Right cardiac atrium (tissue), 5 donors: ENCODE data around the gene ATP5F1E. TPM values are rescaled to one million over a fixed set of nuclear protein-coding genes. Genes with fewer than 3 reads are reported as not detected.

ENCODE experiments used
- ATAC-seq, 2 donors: fragments of 200-7000 bp; cut with Tn5 transposase; one replicate each; pipeline versions ENCODE4 v1.8.0 to v1.9.1; 2020; ENCODE audit warnings: moderate library complexity in 2 of 2, mild to moderate bottlenecking in 1 of 2
- DNase-seq, 3 donors: peaks; one replicate each; pipeline ENCODE4 v3.0.0-alpha.2; 2020
- H3K27ac ChIP-seq: one replicate; pipeline ENCODE4 v1.5.1; 2013; ENCODE audit warnings: mild to moderate bottlenecking, low read length, control low read depth, moderate library complexity
- H3K27me3 ChIP-seq: one replicate; pipeline ENCODE4 v1.6.1; 2013; ENCODE audit not compliant: control insufficient read depth, insufficient read depth
- H3K4me1 ChIP-seq: one replicate; pipeline ENCODE4 v1.6.1; 2013; ENCODE audit warnings: low read length; ENCODE audit not compliant: control insufficient read depth, insufficient read depth
- H3K4me3 ChIP-seq: one replicate; pipeline ENCODE4 v1.5.1; 2013; ENCODE audit warnings: low read length, control low read depth
- H3K9me3 ChIP-seq: one replicate; pipeline ENCODE4 v1.6.1; 2013; ENCODE audit warnings: low read length; ENCODE audit not compliant: control insufficient read depth
- WGBS: extraction: QIAGEN DNeasy Blood & Tissue Kit; methylation state at CpG from one replicate; pipeline ENCODE4 v1.1.7; 2013; 5-methylcytosine and 5-hydroxymethylcytosine counted together
- intact Hi-C, 4 donors: fragments of 100-400 bp; cut with DNase I; formaldehyde crosslinking; loops; one replicate each; pipeline versions ENCODE4 v1.11.0 to v1.14.0; 2022 to 2023
- polyA plus RNA-seq: library from polyadenylated mRNA; stranded (reverse); fragments of 200-250 nt; gene quantifications from one replicate; pipeline ENCODE4 v1.2.3, GENCODE V29; 2013
- total RNA-seq, 4 donors: library from RNA; stranded (reverse); fragmentation: NEBNext Ultra II Directional; extraction: Animal tissue kit (Norgen Biotek cat#: 25700); gene quantifications; one replicate each; pipeline ENCODE4 v1.2.1, GENCODE V29; 2021
- donor health status: healthy with polysubstance abuse.
- donor health status: DM: no; HTN: yes; CAD: no.
- donor health status: DM: no; HTN: no; CAD: no.
- donor health status: DM: no; HTN: yes; CAD: no; lungs with severe emphysema.
- donor health status: DM: yes; HTN: yes; CAD: no.

Gene ATP5F1E
- total and polyA plus RNA-seq, 5 donors: 109 to 131 (median 128) TPM

DNA sequence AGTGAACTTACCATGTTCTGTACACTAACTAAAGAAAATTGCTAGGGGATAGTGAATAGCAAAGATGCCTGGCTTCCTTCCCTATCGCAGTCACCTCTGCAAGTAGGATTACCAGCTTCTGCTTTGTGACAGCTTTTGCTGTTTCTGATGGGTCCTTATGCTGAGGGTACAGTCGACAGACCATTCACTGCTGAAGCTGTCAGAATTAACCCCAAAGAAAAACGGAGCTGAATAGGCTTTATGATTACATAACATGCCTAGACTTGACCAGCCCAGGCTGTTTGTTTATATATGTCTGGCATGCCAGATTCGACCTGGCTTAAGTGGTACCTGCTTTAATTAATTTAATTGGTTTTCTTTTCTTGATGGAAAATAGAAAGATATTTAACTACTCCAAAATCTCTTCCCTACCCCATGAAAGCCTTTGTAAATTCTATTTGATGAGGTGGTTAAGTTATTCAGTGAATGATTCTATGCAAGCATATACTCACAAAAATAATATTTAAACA is 32.1 kb upstream of the ATP5F1E start:
- Histone ChIP-seq H3K9me3 (no peaks in the 10 kb centered on the region), H3K4me3 (no peak overlapping the region), H3K27ac (peak overlapping the region; percentile 36), H3K27me3 (no peaks in the 10 kb centered on the region), H3K4me1 (peaks cover 2% of the 10 kb centered on the region)
- no peak for DNase-seq
- intact Hi-C loops: no loop called here
- peak in 1 of 2 donors; percentile 12 for ATAC-seq
- WGBS: 20% methylated on average over 4 of the region's 4 CpGs

DNA sequence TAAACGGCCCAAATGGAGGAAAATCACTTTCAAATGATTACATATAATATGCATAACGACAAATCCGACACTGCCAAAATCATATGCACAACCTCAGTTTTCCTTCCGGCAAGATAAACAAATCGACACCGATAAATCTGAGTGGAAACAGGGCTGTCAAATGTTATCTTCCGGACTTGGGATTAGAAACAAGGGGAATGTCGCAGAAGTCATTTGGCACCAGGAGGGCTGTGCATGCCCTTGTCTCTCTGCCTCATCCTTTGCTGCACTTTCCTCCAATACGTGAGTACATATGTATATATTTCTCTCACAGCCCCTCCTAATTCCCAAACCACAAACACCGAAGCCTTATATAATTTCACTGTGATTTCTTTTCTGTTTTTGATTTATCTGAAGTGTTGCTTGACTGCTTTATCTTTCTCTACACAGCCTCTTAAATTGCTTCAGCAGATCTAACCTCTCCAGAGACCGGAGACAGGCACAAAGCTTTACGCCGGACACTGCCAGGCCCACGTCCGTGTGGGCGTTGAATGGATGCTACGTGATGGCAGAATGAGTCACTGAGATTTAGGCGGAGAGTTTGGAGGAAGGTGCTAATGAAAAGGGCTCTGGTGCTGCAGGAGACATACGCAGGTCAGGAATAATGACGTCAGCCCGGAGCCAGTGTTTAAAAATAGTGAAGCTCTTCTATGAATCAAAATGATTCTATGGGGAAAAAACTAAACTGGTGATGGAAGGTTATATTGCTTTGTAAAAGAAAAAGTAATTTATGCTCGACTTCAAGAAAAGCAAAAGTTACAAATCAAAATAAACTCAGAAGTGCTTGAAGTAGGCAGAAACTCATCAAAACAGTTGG is 31.5 kb upstream of the ATP5F1E start:
- intact Hi-C loops: no loop called here
- WGBS: 14% methylated on average over 22 of the region's 22 CpGs
- peak; percentile 68 to 72 (median 69) for DNase-seq
- Histone ChIP-seq H3K27me3 (no peaks in the 10 kb centered on the region), H3K4me3 (no peak overlapping the region), H3K9me3 (no peaks in the 10 kb centered on the region), H3K27ac (peak overlapping the region; percentile 46), H3K4me1 (peaks cover 2% of the 10 kb centered on the region)
- peak; percentile 91 to 99 for ATAC-seq

DNA sequence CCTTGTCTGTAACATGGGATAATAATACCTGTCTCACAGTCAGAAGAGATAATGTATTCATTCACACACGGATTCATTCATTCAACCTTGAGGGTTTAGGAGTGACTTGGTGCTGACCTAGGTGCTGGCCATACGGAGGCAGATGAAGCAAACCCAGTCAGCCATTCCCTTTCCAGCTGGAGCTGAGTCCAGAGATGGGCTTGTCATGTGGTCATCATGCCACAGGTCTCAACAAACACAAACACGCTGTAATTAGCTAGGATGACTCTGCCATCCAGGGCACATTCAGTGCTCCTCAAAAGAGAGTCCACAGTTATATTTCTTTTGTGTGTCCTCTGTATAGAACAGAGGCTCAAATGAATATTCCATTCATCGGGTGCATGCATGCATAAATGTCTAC is 29.9 kb upstream of the ATP5F1E start:
- DNase-seq: no peak
- H3K9me3 ChIP-seq: no peaks in the 10 kb centered on the region
- H3K4me1 ChIP-seq: peaks cover 2% of the 10 kb centered on the region
- no peak overlapping the region for H3K27ac ChIP-seq
- peak in 1 of 2 donors; percentile 38 for ATAC-seq
- intact Hi-C loops: no loop called here
- WGBS: 61% methylated on average over 4 of the region's 4 CpGs
- no peaks in the 10 kb centered on the region for H3K27me3 ChIP-seq
- H3K4me3 ChIP-seq: no peak overlapping the region

DNA sequence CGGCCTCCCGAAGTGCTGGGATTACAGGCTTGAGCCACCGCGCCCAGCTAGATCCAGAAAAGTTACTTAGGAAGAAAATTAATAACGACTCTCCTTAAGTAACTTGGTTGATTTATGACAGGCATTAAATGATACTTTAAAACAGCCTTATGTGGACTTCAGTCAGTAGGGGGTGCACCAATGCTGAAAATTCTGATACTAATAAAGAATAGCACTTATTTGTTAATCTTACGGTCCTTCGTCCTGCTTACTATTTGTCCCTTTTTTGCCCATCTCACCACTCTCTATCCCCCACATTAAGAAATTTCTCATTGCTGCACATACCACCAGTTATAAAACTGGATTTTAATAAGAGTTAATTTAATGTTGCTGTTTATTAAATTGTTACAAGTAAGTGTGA is 23.2 kb upstream of the ATP5F1E start:
- Histone ChIP-seq H3K27ac (no peak overlapping the region), H3K9me3 (no peaks in the 10 kb centered on the region), H3K4me1 (no peaks in the 10 kb centered on the region), H3K4me3 (no peak overlapping the region), H3K27me3 (no peaks in the 10 kb centered on the region)
- intact Hi-C loops: no loop called here
- WGBS: 65% methylated on average over 7 of the region's 7 CpGs
- DNase-seq (no peak), ATAC-seq (no peak)

DNA sequence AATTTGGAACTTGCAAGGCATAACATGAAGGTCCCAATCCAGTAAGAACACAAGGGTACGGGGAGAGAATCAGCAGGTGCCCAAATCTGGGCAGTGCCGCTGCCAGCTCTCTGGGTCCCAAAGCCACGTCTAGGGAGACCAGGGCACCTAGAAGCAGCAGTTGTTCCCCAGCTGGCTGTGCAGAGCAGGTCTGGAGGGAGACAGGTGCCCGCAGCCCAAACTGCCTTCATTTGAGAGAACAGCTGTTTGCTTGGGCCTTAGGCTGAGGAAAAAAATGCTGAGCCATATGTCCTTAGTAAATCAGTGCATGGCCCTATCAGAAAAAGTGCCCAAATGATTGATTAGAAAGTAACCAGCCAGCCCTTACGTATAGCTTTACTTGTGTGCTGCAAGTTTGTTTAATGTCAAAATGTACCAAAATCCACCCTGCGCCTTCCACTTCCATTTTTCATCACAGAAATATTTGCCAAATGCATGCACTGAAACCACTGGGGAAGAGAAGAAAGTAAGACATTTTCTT is 19.6 kb upstream of the ATP5F1E start:
- H3K27ac ChIP-seq: no peak overlapping the region
- no peak for DNase-seq
- no peaks in the 10 kb centered on the region for H3K27me3 ChIP-seq
- ATAC-seq: no peak
- no peaks in the 10 kb centered on the region for H3K9me3 ChIP-seq
- H3K4me1 ChIP-seq: no peaks in the 10 kb centered on the region
- intact Hi-C loops: no loop called here
- 79% methylated on average over 6 of the region's 6 CpGs for WGBS
- H3K4me3 ChIP-seq: no peak overlapping the region

DNA sequence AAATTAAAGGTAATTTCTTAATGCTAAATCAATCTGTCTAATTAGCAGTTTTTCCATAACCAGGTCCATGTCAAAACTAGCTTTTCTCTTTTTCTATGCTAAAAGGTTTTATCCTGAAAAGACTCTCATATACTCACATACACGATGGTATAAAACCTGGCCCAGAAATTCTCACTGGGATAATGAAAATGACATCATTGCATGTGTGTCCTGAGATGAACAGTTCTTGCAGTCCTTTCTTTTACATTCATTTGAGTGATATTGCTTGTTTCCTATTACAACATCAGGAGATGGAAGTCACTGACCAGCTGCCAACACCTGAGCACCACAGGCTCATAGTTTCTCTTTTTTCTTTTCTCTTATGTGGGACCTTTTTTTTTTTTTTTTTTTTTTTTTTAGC is 18.3 kb upstream of the ATP5F1E start:
- intact Hi-C loops: no loop called here
- WGBS: 65% methylated on average over 1 of the region's 1 CpG
- no peaks in the 10 kb centered on the region for H3K27me3 ChIP-seq

DNA sequence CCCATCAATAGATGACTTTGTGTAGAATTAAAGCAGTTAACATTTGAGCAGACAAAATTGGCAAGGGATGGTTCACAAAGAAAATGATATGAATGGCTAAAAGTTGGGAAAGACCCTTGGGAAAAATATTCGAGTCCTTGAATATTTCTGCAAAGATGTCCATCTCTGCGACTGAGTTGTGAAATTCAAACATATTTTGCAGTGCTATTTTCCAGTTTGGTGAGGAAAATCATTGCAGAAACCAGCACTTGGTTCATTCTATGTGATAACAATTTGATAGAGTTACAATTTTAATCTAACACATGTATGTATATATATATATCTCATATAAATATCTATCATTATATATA is 16.5 kb upstream of the ATP5F1E start:
- WGBS: 69% methylated on average over 2 of the region's 2 CpGs
- intact Hi-C loops: loop anchor here in 1 of 4 donors (10.0 kb wide), 1 partner anchor 154 kb away; no protein-coding TSS in a partner anchor
- no peak for ATAC-seq

More for the DNA sequence above, 18.3 kb upstream of the ATP5F1E start:
- Histone ChIP-seq H3K4me1 (no peaks in the 10 kb centered on the region), H3K27ac (no peak overlapping the region), H3K9me3 (no peaks in the 10 kb centered on the region), H3K4me3 (no peak overlapping the region)
- DNase-seq (no peak), ATAC-seq (no peak)

DNA sequence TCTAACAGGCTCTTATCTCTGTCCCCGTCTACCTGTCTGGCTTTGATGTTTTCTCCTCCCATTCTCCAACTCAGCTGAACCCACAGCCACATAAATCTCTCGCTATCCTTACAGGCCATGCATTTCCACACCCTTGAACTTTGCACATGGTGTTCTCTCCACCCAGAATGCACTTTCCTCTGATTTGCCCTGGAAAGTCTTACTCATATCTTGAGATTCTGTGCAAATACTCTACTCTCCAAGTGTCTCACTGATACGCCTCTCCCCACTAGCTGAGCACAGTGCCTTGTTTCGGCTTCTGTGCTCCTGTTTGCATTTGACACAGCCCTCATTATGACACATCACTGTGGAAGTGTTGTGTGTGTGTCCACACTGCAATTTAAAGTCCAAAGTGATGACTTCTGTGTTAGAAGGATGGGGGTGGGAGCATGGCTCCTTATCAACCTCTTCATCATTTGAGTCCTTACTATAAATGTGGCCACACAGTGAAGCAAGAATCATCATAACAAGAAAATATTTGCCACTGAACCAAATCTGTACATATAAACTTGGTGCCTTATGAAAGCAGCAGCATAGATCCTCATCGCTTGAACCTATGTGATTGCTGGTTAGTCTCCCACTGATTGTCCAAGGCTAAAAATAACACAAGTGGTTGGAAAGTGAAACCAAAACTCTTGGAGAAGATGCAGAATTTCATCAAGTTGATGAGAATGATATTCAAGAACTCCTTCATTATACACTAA is 16.0 kb upstream of the ATP5F1E start:
- H3K27ac ChIP-seq: no peak overlapping the region
- peaks cover 2% of the 10 kb centered on the region for H3K4me1 ChIP-seq
- H3K27me3 ChIP-seq: no peaks in the 10 kb centered on the region
- DNase-seq: no peak
- peak in 1 of 2 donors; percentile 77 for ATAC-seq
- no peaks in the 10 kb centered on the region for H3K9me3 ChIP-seq
- intact Hi-C loops: loop anchor here in 1 of 4 donors (10.0 kb wide), 1 partner anchor 153 kb away; no protein-coding TSS in a partner anchor
- 75% methylated on average over 5 of the region's 5 CpGs for WGBS
- no peak overlapping the region for H3K4me3 ChIP-seq

More for the DNA sequence above, 16.5 kb upstream of the ATP5F1E start:
- H3K27ac ChIP-seq: no peak overlapping the region
- no peaks in the 10 kb centered on the region for H3K27me3 ChIP-seq
- H3K4me3 ChIP-seq: no peak overlapping the region
- H3K4me1 ChIP-seq: no peaks in the 10 kb centered on the region
- H3K9me3 ChIP-seq: no peaks in the 10 kb centered on the region
- DNase-seq: no peak

DNA sequence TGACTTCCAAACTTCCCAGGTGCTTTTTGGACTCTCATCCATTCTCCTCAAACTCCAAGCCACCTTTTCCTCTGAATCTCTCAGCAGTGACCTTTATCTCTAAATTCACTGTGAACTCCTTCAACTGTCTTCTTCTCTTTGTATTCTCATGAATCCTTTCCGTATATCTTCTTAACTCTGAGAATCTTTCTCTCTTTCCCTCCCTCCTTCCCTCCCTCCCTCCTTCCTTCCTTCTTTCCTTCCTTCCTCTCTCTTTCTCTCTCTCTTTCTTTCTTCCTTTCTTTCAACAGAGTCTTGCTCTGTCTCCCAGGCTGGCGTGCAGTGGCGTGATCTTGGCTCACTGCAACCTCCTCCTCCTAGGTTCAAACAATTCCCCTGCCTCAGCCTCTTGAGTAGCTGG is 14.7 kb upstream of the ATP5F1E start:
- no peak overlapping the region for H3K4me3 ChIP-seq
- H3K9me3 ChIP-seq: no peaks in the 10 kb centered on the region
- no peak for ATAC-seq
- peaks cover 3% of the 10 kb centered on the region for H3K4me1 ChIP-seq
- WGBS: 81% methylated on average over 3 of the region's 3 CpGs
- DNase-seq: no peak
- H3K27me3 ChIP-seq: no peaks in the 10 kb centered on the region
- intact Hi-C loops: loop anchor here in 1 of 4 donors (10.0 kb wide), 1 partner anchor 152 kb away; no protein-coding TSS in a partner anchor
- H3K27ac ChIP-seq: no peak overlapping the region

DNA sequence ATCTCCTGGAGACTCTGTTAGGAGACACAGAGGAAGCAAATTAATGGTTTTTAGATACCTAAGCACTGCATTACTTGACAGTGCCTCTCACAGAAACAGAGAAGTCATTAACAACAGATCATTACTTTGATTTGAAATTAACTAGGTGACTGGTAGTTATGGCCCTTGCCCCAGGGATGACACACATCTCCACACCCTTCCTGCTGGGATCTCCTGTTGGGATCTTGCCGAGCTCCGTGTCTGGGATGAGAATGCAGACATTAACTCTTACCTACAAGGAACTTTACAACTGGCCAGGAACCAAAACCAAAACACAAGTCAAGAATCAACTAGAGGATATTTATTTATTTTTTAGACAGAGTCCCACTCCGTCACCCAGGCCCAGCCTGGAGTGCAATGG is 12.7 kb upstream of the ATP5F1E start:
- Histone ChIP-seq H3K27me3 (no peaks in the 10 kb centered on the region), H3K9me3 (no peaks in the 10 kb centered on the region), H3K27ac (no peak overlapping the region), H3K4me1 (peaks cover 3% of the 10 kb centered on the region), H3K4me3 (no peak overlapping the region)
- ATAC-seq: no peak
- intact Hi-C loops: loop anchor here in 1 of 4 donors (10.0 kb wide), 1 partner anchor 150 kb away; no protein-coding TSS in a partner anchor
- WGBS: 67% methylated on average over 3 of the region's 3 CpGs
- no peak for DNase-seq

DNA sequence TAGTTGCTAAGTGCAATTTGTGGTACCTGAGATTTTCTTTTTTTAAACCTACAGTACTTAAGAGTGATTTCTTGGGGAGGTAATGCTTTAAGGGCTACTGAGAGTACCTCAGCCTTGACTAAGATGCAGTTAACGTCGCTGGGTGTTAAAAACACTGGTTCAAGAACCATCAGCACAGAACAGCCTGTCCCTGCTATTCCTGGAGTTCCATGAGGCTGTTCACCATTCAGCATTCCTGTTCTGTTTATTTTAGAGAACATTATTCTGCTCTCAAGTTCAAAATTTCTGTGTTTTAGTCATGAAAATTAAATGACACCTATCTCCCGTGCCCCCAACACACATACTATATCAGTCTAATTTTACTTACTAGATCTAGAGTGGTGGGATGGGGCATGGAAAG is 12.2 kb upstream of the ATP5F1E start:
- 82% methylated on average over 3 of the region's 3 CpGs for whole genome bisulfite sequencing
- Histone ChIP-seq H3K4me1 (peaks cover 3% of the 10 kb centered on the region), H3K9me3 (no peaks in the 10 kb centered on the region), H3K27me3 (no peaks in the 10 kb centered on the region), H3K4me3 (no peak overlapping the region), H3K27ac (no peak overlapping the region)
- intact Hi-C loops: loop anchor here in 1 of 4 donors (10.0 kb wide), 1 partner anchor 149 kb away; no protein-coding TSS in a partner anchor
- ATAC-seq: no peak
- no peak for DNase-seq
